Activated T-helper 1 cell treated with anti-CD3 and anti-CD28 coated beads, Interleukin-2, amount 50 U/mL, for 16 hours (primary cell): Measurements from ENCODE around the gene HAUS3.
"Not testable (repeated sequence)": the region's sequence is repeated elsewhere in the genome, so short reads cannot be mapped to it uniquely, and the experiment has no call there.

ENCODE experiments used
- DNase-seq, 2 donors: peaks; one replicate each; pipeline ENCODE4 v3.0.0-alpha.2; 2020; ENCODE audit warnings: low read depth in 1 of 2, low spot score in 1 of 2

The HAUS3 gene

GRCh38 chr4:2276581-2277325, 34.8 kb upstream of the HAUS3 start:
- DNase-seq: no peak

- no peak for DNase-seq
Measured at GRCh38 chr4:2275546-2276251, 33.8 kb upstream of the HAUS3 start.

- not testable (repeated sequence) for DNase-seq
Measured at GRCh38 chr4:2275044-2275397, 33.1 kb upstream of the HAUS3 start.

- no peak for DNase-seq
Measured at GRCh38 chr4:2274320-2275043, 32.6 kb upstream of the HAUS3 start.

GRCh38 chr4:2273657-2274319, 31.9 kb upstream of the HAUS3 start:
- DNase-seq: no peak

GRCh38 chr4:2273221-2273620, 31.3 kb upstream of the HAUS3 start:
- DNase-seq: no peak

- DNase-seq: no peak
Measured at GRCh38 chr4:2272828-2273120, 30.9 kb upstream of the HAUS3 start.

GRCh38 chr4:2272026-2272827, 30.3 kb upstream of the HAUS3 start:
- DNase-seq: no peak

- DNase-seq: no peak
Measured at GRCh38 chr4:2271279-2272025, 29.5 kb upstream of the HAUS3 start.

- no peak for DNase-seq
Measured at GRCh38 chr4:2270341-2271165, 28.6 kb upstream of the HAUS3 start.

- no peak for DNase-seq
Measured at GRCh38 chr4:2269618-2270163, 27.8 kb upstream of the HAUS3 start.

GRCh38 chr4:2269206-2269531, 27.2 kb upstream of the HAUS3 start:
- DNase-seq: no peak

GRCh38 chr4:2268357-2269205, 26.7 kb upstream of the HAUS3 start:
- DNase-seq: no peak

- DNase-seq: no peak
Measured at GRCh38 chr4:2267841-2268240, 25.9 kb upstream of the HAUS3 start.

- DNase-seq: no peak
Measured at GRCh38 chr4:2267320-2267811, 25.4 kb upstream of the HAUS3 start.

- no peak for DNase-seq
Measured at GRCh38 chr4:2266821-2267220, 24.9 kb upstream of the HAUS3 start.

GRCh38 chr4:2266181-2266580, 24.3 kb upstream of the HAUS3 start:
- DNase-seq: no peak
